HG02840 (cell line): ENCODE results near the gene SPR.

Experiments
- ATAC-seq: cut with Tn5 transposase; IDR thresholded peaks from one replicate; pipeline ENCODE4 v1.9.1; 2021; ENCODE audit warnings: mild to moderate bottlenecking, moderate library complexity, moderate number of reproducible peaks; ENCODE audit not compliant: unreplicated experiment, low FRiP score

SPR gene

GRCh38 chr2:72887032-72887739 is at the start of gene SPR:
Gene SPR, plus strand, starts transcription at chr2:72887408. Its CDS starts 25 bp downstream, at chr2:72887433.
- peak; percentile 77 for ATAC-seq

GRCh38 chr2:72840066-72840465 is 47.1 kb upstream of the SPR start:
- no peak for ATAC-seq

GRCh38 chr2:72841462-72842125 is 45.6 kb upstream of the SPR start:
- no peak for ATAC-seq

GRCh38 chr2:72843301-72843700 is 43.9 kb upstream of the SPR start:
- no peak for ATAC-seq

GRCh38 chr2:72846171-72847095 is 40.8 kb upstream of the SPR start:
- no peak for ATAC-seq

- ATAC-seq: no peak
Observed at GRCh38 chr2:72847534-72848315, 39.5 kb upstream of the SPR start.

- ATAC-seq: no peak
Observed at GRCh38 chr2:72848436-72849137, 38.6 kb upstream of the SPR start.

- no peak for ATAC-seq
Observed at GRCh38 chr2:72849138-72849462, 38.1 kb upstream of the SPR start.

GRCh38 chr2:72851333-72851732 is 35.9 kb upstream of the SPR start:
- ATAC-seq: no peak

GRCh38 chr2:72859831-72860262 is 27.4 kb upstream of the SPR start:
- peak; percentile 52 for ATAC-seq

- ATAC-seq: peak; percentile 94
Observed at GRCh38 chr2:72862239-72862988, 24.8 kb upstream of the SPR start.

GRCh38 chr2:72863046-72863445 is 24.2 kb upstream of the SPR start:
- ATAC-seq: no peak

- no peak for ATAC-seq
Observed at GRCh38 chr2:72864500-72864899, 22.7 kb upstream of the SPR start.

GRCh38 chr2:72871060-72871459 is 16.1 kb upstream of the SPR start:
- ATAC-seq: no peak

GRCh38 chr2:72871880-72872279 is 15.3 kb upstream of the SPR start:
- ATAC-seq: no peak

GRCh38 chr2:72883356-72883962 is 3.7 kb upstream of the SPR start:
- ATAC-seq: no peak

GRCh38 chr2:72886505-72887031 is 640 bp upstream of the SPR start:
- ATAC-seq: no peak

GRCh38 chr2:72887740-72888437 is 681 bp downstream of the SPR start:
- ATAC-seq: peak; percentile 60
